HEK293 (cell line): ENCODE data around the gene C17orf67.
A peak's percentile ranks its signal among the peaks of the same experiment; 100 is the strongest.

Experiments used
- BCL11B ChIP-seq: fragments of 450-650 bp; formaldehyde crosslinking; IDR thresholded peaks from 2 replicates; pipeline ENCODE4 v1.5.1; 2016; ENCODE audit warnings: low read depth, missing biosample characterization, missing genetic modification characterization
- GLIS1 ChIP-seq: fragments of 450-650 bp; formaldehyde crosslinking; IDR thresholded peaks from 2 replicates; pipeline ENCODE4 v1.5.1; 2016; ENCODE audit warnings: missing biosample characterization, missing genetic modification characterization
- SCRT1 ChIP-seq: fragments of 450-650 bp; formaldehyde crosslinking; IDR thresholded peaks from 2 replicates; pipeline ENCODE4 v1.5.1; 2016; ENCODE audit warnings: missing biosample characterization, missing genetic modification characterization, borderline replicate concordance
- SETDB1 ChIP-seq: IDR thresholded peaks from one replicate; pipeline ENCODE4 v1.6.1; 2017; ENCODE audit warnings: mild to moderate bottlenecking, low read length, moderate library complexity, mixed read lengths; ENCODE audit not compliant: insufficient read length
- WT1 ChIP-seq: fragments of 450-650 bp; formaldehyde crosslinking; IDR thresholded peaks from 2 replicates; pipeline ENCODE4 v1.5.1; 2016; ENCODE audit warnings: missing biosample characterization, missing genetic modification characterization
- ZBTB21 ChIP-seq: fragments of 450-650 bp; formaldehyde crosslinking; IDR thresholded peaks from 2 replicates; pipeline ENCODE4 v1.5.1; 2017; ENCODE audit warnings: missing biosample characterization, missing genetic modification characterization
- ZFHX2 ChIP-seq: fragments of 450-650 bp; formaldehyde crosslinking; conservative IDR thresholded peaks from 2 replicates; pipeline ENCODE4 v1.5.1; 2016; ENCODE audit warnings: missing biosample characterization, missing genetic modification characterization
- ZFP3 ChIP-seq: fragments of 450-650 bp; formaldehyde crosslinking; IDR thresholded peaks from 2 replicates; pipeline ENCODE4 v1.5.1; 2016; ENCODE audit warnings: low read depth, missing biosample characterization, missing genetic modification characterization
- ZFP41 ChIP-seq: fragments of 450-650 bp; formaldehyde crosslinking; IDR thresholded peaks from 2 replicates; pipeline ENCODE4 v1.5.1; 2016; ENCODE audit warnings: missing biosample characterization, missing genetic modification characterization, borderline replicate concordance
- ZNF121 ChIP-seq: fragments of 450-650 bp; formaldehyde crosslinking; IDR thresholded peaks from 2 replicates; pipeline ENCODE4 v1.5.1; 2016; ENCODE audit warnings: missing biosample characterization, missing genetic modification characterization
- ZNF138 ChIP-seq: fragments of 450-650 bp; formaldehyde crosslinking; IDR thresholded peaks from 2 replicates; pipeline ENCODE4 v1.5.1; 2016; ENCODE audit warnings: missing biosample characterization, missing genetic modification characterization, borderline replicate concordance
- ZNF155 ChIP-seq: fragments of 450-650 bp; formaldehyde crosslinking; IDR thresholded peaks from 2 replicates; pipeline ENCODE4 v1.5.1; 2016; ENCODE audit warnings: missing biosample characterization, missing genetic modification characterization
- ZNF214 ChIP-seq: fragments of 450-650 bp; formaldehyde crosslinking; IDR thresholded peaks from 2 replicates; pipeline ENCODE4 v1.5.1; 2017; ENCODE audit warnings: missing biosample characterization, mild to moderate bottlenecking, missing genetic modification characterization, borderline replicate concordance
- ZNF248 ChIP-seq: fragments of 450-650 bp; formaldehyde crosslinking; IDR thresholded peaks from 2 replicates; pipeline ENCODE4 v1.5.1; 2017; ENCODE audit warnings: missing biosample characterization, missing genetic modification characterization
- ZNF292 ChIP-seq: fragments of 450-650 bp; formaldehyde crosslinking; IDR thresholded peaks from 2 replicates; pipeline ENCODE4 v1.5.1; 2016; ENCODE audit warnings: low read depth, missing biosample characterization, missing genetic modification characterization, borderline replicate concordance
- ZNF302 ChIP-seq: fragments of 450-650 bp; formaldehyde crosslinking; IDR thresholded peaks from 2 replicates; pipeline ENCODE4 v1.5.1; 2016; ENCODE audit warnings: missing biosample characterization, missing genetic modification characterization, low read depth
- ZNF521 ChIP-seq: fragments of 450-650 bp; formaldehyde crosslinking; IDR thresholded peaks from 2 replicates; pipeline ENCODE4 v1.5.1; 2017; ENCODE audit warnings: missing biosample characterization, mild to moderate bottlenecking, missing genetic modification characterization
- ZNF530 ChIP-seq: fragments of 450-650 bp; formaldehyde crosslinking; IDR thresholded peaks from 2 replicates; pipeline ENCODE4 v1.5.1; 2016; ENCODE audit warnings: low read depth, missing biosample characterization, missing genetic modification characterization
- ZNF548 ChIP-seq: fragments of 450-650 bp; formaldehyde crosslinking; IDR thresholded peaks from 2 replicates; pipeline ENCODE4 v1.5.1; 2016; ENCODE audit warnings: missing biosample characterization, missing genetic modification characterization
- ZNF571 ChIP-seq: fragments of 450-650 bp; formaldehyde crosslinking; IDR thresholded peaks from 2 replicates; pipeline ENCODE4 v1.5.0; 2017; ENCODE audit warnings: missing biosample characterization, missing genetic modification characterization
- ZNF621 ChIP-seq: fragments of 450-650 bp; formaldehyde crosslinking; IDR thresholded peaks from 2 replicates; pipeline ENCODE4 v1.5.1; 2017; ENCODE audit warnings: missing biosample characterization, missing genetic modification characterization
- ZNF677 ChIP-seq: fragments of 450-650 bp; IDR thresholded peaks from 2 replicates; pipeline ENCODE4 v1.5.0; 2018; ENCODE audit warnings: missing biosample characterization, mild to moderate bottlenecking, missing genetic modification characterization, moderate library complexity
- ZNF76 ChIP-seq: fragments of 450-650 bp; formaldehyde crosslinking; IDR thresholded peaks from 2 replicates; pipeline ENCODE4; 2016; ENCODE audit warnings: low read depth, missing biosample characterization, missing genetic modification characterization, borderline replicate concordance
- ZNF830 ChIP-seq: fragments of 450-650 bp; IDR thresholded peaks from 2 replicates; pipeline ENCODE4 v1.5.0; 2018; ENCODE audit warnings: missing biosample characterization, missing genetic modification characterization, low read depth, mild to moderate bottlenecking, moderate library complexity
- TF ChIP-seq, protein P1 (sequence below): fragments of 450-650 bp; formaldehyde crosslinking; IDR thresholded peaks from 2 replicates; pipeline ENCODE4 v1.5.1; 2016; ENCODE audit warnings: missing biosample characterization, missing genetic modification characterization
- TF ChIP-seq, protein P2 (sequence below): fragments of 450-650 bp; formaldehyde crosslinking; IDR thresholded peaks from 2 replicates; pipeline ENCODE4 v1.5.1; 2016; ENCODE audit warnings: missing biosample characterization, missing genetic modification characterization
- TF ChIP-seq, protein P3 (sequence below): fragments of 450-650 bp; formaldehyde crosslinking; IDR thresholded peaks from 2 replicates; pipeline ENCODE4 v1.5.1; 2016; ENCODE audit warnings: missing biosample characterization, missing genetic modification characterization
- TF ChIP-seq, protein P4 (sequence below): fragments of 450-650 bp; formaldehyde crosslinking; IDR thresholded peaks from 2 replicates; pipeline ENCODE4 v1.5.1; 2016; ENCODE audit warnings: missing biosample characterization, missing genetic modification characterization, borderline replicate concordance

The C17orf67 gene

DNA sequence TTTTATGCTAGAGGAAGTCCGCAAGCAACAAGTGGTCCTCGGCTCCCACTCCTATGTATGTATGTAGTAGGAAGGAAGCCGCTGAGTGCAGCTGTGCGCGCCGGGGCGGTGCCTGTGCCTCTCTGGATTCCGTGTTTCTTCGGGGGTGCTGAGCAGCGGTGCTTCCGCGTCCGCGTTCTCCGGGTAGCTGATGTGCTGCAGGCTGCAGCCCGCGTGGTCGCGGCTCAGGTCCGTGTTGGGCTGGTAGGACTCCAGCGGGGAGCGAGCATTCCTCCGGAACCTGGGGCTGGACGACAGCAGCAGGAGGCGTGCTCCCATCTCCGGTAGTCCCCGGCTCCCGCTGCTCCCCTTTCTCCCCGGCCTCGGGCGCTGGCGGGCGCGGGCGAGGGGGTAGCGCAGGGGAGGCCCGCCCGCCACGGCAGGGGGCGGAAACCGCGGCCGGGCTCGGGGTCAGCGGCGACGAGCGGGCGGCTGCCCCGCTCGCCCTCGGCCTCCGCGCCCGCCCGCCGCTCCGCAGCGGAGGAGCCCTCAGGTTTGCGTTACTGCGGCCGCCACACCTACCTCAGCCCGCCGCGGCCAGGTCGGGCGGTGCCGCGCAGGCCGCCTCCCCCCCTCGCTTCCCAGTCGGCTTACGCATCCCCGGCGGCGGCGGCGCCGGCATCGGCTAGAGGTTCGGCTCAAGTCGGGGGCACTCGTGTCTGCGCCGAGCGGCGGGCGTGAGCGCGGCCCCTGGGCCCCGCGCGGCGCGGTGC lies 487 bp downstream of the C17orf67 start (continued):
- TF ChIP-seq ZNF548 (no peak), ZFP3 (tag by site-specific recombination) (no peak), ZNF830 (tag by site-specific recombination) (no peak), SCRT1 (peak; percentile 94), ZNF292 (tag by site-specific recombination) (no peak), ZFP41 (tag by site-specific recombination) (no peak), ZNF248 (tag by site-specific recombination) (no peak), WT1 (tag by site-specific recombination) (no peak), ZNF530 (tag by site-specific recombination) (no peak), GLIS1 (peak; percentile 36; the same call in 1 of the 2 replicates), ZNF155 (tag by site-specific recombination) (no peak), ZNF302 (tag by site-specific recombination) (no peak), ZNF138 (no peak), ZNF76 (tag by site-specific recombination) (no peak), ZNF621 (no peak), ZNF521 (no peak), ZFHX2 (tag by site-specific recombination) (no peak; the same call in 1 of the 2 replicates), ZNF571 (tag by site-specific recombination) (no peak), ZNF121 (tag by site-specific recombination) (no peak), BCL11B (tag by site-specific recombination) (no peak), ZNF214 (tag by site-specific recombination) (no peak), SETDB1 (no peak), ZNF677 (tag by site-specific recombination) (no peak; the same call in 1 of the 2 replicates), ZBTB21 (tag by site-specific recombination) (no peak)
- TF ChIP-seq, protein P1, sequence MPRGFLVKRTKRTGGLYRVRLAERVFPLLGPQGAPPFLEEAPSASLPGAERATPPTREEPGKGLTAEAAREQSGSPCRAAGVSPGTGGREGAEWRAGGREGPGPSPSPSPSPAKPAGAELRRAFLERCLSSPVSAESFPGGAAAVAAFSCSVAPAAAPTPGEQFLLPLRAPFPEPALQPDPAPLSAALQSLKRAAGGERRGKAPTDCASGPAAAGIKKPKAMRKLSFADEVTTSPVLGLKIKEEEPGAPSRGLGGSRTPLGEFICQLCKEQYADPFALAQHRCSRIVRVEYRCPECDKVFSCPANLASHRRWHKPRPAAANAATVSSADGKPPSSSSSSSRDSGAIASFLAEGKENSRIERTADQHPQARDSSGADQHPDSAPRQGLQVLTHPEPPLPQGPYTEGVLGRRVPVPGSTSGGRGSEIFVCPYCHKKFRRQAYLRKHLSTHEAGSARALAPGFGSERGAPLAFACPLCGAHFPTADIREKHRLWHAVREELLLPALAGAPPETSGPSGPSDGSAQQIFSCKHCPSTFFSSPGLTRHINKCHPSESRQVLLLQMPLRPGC, result no peak
- TF ChIP-seq, protein P2, sequence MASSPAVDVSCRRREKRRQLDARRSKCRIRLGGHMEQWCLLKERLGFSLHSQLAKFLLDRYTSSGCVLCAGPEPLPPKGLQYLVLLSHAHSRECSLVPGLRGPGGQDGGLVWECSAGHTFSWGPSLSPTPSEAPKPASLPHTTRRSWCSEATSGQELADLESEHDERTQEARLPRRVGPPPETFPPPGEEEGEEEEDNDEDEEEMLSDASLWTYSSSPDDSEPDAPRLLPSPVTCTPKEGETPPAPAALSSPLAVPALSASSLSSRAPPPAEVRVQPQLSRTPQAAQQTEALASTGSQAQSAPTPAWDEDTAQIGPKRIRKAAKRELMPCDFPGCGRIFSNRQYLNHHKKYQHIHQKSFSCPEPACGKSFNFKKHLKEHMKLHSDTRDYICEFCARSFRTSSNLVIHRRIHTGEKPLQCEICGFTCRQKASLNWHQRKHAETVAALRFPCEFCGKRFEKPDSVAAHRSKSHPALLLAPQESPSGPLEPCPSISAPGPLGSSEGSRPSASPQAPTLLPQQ (tag by site-specific recombination), result no peak; the same call in 1 of the 2 replicates
- TF ChIP-seq, protein P3, sequence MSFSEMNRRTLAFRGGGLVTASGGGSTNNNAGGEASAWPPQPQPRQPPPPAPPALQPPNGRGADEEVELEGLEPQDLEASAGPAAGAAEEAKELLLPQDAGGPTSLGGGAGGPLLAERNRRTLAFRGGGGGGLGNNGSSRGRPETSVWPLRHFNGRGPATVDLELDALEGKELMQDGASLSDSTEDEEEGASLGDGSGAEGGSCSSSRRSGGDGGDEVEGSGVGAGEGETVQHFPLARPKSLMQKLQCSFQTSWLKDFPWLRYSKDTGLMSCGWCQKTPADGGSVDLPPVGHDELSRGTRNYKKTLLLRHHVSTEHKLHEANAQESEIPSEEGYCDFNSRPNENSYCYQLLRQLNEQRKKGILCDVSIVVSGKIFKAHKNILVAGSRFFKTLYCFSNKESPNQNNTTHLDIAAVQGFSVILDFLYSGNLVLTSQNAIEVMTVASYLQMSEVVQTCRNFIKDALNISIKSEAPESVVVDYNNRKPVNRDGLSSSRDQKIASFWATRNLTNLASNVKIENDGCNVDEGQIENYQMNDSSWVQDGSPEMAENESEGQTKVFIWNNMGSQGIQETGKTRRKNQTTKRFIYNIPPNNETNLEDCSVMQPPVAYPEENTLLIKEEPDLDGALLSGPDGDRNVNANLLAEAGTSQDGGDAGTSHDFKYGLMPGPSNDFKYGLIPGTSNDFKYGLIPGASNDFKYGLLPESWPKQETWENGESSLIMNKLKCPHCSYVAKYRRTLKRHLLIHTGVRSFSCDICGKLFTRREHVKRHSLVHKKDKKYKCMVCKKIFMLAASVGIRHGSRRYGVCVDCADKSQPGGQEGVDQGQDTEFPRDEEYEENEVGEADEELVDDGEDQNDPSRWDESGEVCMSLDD (tag by site-specific recombination), result no peak
- TF ChIP-seq, protein P4, sequence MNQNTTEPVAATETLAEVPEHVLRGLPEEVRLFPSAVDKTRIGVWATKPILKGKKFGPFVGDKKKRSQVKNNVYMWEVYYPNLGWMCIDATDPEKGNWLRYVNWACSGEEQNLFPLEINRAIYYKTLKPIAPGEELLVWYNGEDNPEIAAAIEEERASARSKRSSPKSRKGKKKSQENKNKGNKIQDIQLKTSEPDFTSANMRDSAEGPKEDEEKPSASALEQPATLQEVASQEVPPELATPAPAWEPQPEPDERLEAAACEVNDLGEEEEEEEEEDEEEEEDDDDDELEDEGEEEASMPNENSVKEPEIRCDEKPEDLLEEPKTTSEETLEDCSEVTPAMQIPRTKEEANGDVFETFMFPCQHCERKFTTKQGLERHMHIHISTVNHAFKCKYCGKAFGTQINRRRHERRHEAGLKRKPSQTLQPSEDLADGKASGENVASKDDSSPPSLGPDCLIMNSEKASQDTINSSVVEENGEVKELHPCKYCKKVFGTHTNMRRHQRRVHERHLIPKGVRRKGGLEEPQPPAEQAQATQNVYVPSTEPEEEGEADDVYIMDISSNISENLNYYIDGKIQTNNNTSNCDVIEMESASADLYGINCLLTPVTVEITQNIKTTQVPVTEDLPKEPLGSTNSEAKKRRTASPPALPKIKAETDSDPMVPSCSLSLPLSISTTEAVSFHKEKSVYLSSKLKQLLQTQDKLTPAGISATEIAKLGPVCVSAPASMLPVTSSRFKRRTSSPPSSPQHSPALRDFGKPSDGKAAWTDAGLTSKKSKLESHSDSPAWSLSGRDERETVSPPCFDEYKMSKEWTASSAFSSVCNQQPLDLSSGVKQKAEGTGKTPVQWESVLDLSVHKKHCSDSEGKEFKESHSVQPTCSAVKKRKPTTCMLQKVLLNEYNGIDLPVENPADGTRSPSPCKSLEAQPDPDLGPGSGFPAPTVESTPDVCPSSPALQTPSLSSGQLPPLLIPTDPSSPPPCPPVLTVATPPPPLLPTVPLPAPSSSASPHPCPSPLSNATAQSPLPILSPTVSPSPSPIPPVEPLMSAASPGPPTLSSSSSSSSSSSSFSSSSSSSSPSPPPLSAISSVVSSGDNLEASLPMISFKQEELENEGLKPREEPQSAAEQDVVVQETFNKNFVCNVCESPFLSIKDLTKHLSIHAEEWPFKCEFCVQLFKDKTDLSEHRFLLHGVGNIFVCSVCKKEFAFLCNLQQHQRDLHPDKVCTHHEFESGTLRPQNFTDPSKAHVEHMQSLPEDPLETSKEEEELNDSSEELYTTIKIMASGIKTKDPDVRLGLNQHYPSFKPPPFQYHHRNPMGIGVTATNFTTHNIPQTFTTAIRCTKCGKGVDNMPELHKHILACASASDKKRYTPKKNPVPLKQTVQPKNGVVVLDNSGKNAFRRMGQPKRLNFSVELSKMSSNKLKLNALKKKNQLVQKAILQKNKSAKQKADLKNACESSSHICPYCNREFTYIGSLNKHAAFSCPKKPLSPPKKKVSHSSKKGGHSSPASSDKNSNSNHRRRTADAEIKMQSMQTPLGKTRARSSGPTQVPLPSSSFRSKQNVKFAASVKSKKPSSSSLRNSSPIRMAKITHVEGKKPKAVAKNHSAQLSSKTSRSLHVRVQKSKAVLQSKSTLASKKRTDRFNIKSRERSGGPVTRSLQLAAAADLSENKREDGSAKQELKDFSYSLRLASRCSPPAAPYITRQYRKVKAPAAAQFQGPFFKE (tag by site-specific recombination), result no peak
